NOMO-1 treated with DMSO at 0.1 percent for 48 hours (cell line): ENCODE results near the gene TP53TG3D.
"Not testable (repeated sequence)": the region's sequence is repeated elsewhere in the genome, so short reads cannot be mapped to it uniquely, and the experiment has no call there.

Experiments used
- DNase-seq: peaks from one replicate; lab custom pipeline; 2025; ENCODE audit not compliant: unreplicated experiment; lab: John Stamatoyannopoulos, UW

The TP53TG3D gene, protein sequence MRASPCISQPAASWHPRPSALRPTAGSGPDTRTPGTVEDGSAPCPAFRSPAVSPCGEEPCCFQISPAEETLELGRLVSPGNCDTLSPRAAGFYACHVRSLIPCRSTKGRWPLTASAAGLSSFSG

DNA sequence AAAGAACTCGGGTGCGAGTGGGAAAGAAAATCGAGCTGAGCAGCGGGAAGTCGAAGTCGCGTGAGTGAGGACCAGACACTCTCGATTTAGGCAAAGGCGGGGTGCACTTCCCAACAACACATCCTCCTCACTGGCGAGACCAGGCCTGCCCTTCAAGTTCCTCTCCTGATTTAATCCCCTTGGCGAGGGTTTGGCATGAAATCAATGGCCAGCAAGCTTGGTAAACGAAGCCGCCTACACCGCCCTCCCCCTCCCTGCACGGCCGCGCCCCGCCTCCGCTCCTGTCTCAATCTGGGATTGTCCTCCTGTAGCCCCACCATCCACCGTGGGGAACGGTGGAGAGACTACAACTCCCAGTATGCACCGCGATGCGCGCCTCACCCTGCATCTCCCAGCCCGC, at the start of gene TP53TG3D:
TSS of gene TP53TG3D (plus strand) at position 301 of the 400 bp plus-strand sequence. CDS start at position 369, 68 bp downstream.
- not testable (repeated sequence) for DNase-seq

DNA sequence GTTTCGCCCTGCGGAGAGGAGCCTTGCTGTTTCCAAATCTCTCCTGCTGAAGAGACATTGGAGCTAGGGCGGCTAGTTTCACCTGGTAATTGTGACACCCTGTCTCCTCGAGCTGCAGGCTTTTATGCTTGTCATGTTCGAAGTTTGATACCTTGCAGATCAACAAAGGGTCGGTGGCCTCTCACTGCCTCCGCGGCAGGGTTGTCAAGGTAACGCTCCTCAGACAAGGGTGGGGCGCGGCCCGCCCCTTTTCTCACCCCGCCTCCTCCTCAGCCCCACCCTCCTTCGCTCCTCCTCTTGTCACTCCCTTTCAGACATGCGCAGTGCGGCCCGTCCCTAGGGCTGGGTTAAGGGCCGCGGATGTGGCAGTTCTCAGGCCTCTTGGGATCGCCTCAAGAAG, 421 bp downstream of the TP53TG3D start:
- not testable (repeated sequence) for DNase-seq

DNA sequence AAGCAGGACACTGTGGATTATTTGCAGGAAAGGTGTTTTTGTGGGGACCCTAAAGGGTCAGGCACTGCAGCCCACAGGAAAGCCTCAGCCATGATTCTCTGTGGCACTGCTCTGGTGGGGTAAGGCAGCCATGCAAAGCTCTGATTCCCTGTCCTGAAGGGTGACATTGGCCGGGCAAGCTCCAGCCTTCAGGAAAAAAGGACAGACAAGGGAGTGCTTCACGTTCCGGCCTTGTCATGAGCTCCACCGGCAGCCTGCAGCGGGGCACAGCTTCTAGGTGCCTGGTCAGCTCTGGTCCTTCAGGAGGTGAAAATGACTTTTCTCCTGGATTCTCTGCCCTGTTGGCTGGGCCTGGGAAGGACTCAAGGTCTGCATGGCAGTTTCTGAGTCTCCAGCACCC, 8.4 kb downstream of the TP53TG3D start:
- not testable (repeated sequence) for DNase-seq

DNA sequence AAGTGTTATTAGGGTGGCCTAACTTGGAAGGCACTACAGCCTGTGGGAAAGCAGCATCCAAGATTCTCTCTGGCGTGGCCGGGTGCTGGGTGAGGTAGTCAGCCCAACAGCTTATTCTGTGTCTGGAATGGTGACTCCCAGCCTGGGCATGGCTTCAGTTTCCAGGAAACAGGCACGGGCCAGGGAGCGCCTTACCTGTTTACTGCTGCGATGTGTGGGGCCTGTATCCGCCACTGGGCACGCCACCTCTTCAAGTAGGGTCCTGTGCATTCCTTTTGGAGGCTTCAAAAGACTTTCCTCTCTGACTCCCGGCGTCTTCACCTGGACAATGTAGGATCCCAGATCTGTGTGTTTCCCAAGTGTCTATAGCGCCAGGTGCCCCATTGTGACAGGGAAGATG, 10.5 kb downstream of the TP53TG3D start:
- not testable (repeated sequence) for DNase-seq

DNA sequence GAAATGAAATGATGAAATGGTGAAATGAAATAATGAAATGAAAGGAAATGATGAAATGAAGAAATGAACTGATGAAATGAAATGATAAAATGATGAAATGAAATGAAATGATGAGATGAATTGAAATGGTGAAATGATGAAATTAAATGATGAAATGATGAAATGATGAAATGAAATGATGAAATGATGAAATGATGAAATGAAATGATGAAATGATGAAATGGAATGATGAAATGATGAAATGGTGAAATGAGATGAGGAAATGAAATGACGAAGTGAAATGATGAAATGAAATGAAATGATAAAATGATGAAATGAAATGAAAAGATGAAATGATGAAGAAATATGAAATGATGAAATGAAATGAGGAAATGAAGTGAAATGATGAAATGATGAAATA, 28.8 kb downstream of the TP53TG3D start:
- DNase-seq, result not testable (repeated sequence)

DNA sequence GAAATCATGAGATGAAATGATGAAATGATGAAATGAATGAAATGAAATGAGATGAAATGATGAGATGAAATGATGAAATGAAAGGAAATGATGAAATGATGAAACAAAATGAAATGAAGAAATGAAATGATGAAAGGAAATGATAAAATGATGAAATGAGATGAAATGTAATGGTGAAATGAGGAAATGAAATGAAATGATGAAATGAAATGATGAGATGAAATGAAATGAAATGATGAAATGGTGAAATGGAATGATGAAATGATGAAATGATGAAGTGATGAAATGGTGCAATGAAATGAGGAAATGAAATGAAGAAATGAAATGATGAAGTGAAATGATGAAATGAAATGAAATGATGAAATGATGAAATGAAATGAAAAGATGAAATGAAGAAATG, 29.9 kb downstream of the TP53TG3D start:
- not testable (repeated sequence) for DNase-seq

DNA sequence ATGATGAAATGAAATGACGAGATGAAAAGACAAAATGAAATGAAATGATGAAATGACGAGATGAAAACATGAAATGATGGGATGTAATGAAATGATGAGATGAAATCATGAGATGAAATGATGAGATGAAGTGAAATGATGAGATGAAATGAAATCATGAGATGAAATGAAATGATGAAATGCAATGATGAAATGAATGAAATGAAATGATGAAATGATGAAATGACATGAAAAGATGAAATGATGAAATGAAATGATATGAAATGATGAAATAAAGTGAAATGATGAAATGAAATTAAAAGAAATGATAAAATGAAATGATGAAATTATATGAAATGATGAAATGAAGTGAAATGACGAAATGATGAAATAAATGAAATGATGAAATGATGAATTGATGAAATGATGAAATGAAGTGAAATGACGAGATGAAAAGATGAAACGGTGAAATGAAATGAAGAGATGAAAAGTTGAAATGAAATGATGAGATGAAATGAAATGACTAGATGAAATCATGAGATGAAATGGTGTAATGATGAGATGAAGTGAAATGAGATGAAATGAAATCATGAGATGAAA, 30.9 kb downstream of the TP53TG3D start:
- DNase-seq, result not testable (repeated sequence)

DNA sequence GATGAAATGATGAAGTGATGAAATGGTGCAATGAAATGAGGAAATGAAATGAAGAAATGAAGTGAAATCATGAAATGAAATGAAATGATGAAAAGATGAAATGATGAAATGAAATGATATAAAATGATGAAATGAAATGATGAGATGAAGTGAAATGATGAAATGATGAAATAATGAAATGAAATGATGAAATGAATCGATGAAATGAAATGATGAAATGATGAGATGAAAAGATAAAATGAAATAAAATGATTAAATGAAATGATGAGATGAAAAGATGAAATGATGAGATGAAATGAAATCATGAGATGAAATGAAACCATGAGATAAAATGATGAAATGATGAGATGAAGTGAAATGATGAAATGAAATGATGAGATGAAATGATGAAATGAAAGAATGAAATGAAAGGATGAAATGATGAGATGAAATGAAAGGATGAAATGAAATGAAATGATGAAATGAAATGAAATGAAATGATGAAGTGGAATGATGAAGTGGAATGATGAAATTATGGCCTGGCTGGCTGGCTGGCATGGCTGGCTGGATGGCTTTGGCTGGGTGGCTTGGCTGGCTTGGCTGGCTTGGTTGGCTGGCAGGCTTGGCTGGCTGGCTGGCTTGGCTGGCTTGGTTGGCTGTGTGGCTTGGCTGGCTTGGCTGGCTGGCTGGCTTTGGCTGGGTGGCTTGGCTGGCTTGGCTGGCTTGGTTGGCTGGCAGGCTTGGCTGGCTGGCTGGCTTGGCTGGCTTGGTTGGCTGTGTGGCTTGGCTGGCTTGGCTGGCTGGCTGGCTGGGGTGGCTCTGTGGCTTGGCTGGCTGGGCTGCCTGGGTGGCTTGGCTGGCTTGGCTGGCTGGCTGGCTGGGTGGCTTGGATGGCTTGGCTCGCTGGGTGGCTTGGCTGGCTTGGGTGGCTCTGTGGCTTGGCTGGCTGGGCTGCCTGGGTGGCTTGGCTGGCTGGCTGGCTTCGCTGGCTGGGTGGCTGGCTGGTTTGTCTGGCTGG, 32.0 kb downstream of the TP53TG3D start:
- not testable (repeated sequence) for DNase-seq

DNA sequence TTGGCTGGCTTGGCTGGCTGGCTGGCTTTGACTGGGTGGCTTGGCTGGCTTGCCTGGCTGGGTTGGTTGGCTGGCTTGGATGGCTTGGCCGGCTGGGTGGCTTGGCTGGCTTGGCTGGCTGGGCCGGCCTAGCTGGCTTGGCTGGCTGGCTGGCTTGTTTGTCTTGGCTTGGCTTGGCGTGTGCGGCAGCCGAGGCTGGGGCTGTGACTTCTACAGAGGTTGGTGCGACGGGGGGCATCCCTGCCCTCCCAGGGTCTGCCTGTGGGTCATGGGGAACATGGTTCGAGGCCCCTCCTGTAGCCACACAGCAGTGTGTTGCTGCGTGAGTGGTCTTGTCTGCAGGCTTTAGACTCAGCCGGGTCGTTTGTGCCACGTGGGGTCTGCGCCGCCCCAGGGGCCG, 33.1 kb downstream of the TP53TG3D start:
- not testable (repeated sequence) for DNase-seq

DNA sequence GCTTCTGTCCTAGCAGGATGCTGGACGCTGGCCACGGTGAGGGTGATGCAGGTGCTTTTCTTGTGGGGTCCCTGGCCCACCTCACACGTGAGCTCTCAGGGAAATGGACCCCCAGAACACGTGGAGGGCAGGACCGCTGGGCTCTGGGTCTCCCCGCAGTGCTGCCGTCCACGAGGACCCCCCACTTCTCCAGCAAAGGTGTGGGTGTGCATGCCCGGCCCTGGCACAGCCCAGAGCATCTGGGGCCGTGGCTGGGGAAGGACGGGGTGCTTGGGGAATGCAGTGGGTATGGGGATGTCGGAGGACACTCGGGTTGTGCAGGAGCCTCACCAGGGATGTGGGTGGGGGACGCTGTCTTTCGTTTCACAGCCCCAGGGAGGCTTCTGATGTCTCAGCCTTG, 34.7 kb downstream of the TP53TG3D start:
- not testable (repeated sequence) for DNase-seq

DNA sequence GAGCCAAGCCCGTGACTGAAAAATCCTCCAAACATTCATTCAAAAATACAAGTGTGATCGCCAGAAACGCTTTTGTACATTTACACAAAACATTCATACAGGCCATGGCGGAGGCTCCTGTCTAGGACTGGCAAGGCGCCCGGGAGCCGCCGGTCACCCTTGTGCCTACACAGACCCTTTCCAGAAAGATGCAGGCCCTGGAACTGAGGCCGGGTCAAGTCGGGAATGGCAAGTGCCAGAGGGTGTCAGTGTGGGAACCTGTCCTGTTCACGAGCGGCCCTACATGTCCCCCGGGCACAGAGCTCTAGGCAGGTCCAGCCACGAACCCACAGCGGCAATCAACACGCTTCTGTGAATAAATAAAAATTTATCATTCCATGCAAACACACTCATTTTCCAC, 36.1 kb downstream of the TP53TG3D start:
- DNase-seq, result not testable (repeated sequence)

DNA sequence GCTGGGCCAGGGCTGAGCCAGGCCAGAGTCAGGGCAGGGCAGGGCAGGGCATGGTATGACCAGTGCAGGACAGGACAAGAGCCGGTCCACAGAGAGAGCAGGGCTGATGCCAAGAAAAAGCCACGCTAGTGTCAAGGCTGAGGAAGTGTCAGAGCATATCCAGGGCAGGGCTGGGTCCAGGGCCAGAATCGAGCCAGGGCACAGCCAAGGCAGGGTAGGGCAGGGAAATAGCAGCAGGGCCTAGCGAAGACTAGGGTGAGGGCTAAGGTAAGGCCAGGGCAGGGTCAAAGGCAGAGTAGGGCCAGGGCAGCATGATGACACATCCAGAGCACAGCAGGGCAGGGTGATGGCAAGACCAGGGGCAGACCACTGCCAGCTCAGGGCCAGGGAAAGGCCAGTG, 49.7 kb downstream of the TP53TG3D start:
- not testable (repeated sequence) for DNase-seq
